ENCODE data around the gene MAML2.

MAML2 gene

DNA sequence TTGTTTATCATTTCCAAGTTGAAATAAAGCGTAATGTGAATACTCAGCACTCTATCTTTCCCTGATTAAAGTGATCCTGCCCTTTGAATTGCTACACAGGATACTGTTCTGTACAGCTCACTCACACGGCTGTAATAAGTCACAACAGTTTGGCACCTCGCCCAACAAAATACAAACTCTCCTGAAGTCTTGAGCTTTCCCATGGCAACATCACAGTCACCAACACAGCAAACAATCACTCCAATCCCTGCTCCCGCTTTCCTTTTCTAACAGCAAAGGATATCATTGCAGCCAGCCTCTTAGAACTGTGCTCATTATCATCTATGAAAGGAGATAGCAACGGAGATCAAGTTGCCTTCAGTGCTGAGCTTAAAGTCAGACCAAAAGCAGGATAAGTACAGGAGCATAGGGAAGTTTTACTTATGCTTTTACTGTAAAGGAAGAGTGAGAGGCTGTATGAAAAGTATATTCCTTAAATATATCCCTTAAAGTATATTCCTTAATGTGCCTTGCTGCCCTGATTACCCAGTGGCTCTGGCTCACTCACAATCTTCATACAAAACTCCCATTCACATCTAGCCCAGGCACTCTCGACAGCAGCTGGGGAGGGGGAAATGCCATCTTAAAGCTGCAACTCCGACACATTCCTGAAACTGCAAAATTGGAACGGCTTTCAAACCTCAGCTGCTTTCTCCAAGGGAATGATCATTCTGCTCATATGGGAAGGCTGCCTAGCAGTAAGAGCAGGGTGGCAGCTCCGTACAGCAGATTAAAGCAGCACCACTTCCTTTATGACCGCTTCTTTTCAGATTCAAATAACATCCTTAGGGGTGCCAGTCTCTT lies 35.8 kb downstream of the MAML2 start:
- no peaks in the 10 kb centered on the region for H3K4me1 ChIP-seq (ENCODE audit: control insufficient read depth in 1 of 2, insufficient read depth in 1 of 2, low read depth in 1 of 2, low read length in 1 of 2)
- no peak overlapping the region for H3K4me3 ChIP-seq (ENCODE audit: low read depth in 1 of 2, low read length in 1 of 2)

DNA sequence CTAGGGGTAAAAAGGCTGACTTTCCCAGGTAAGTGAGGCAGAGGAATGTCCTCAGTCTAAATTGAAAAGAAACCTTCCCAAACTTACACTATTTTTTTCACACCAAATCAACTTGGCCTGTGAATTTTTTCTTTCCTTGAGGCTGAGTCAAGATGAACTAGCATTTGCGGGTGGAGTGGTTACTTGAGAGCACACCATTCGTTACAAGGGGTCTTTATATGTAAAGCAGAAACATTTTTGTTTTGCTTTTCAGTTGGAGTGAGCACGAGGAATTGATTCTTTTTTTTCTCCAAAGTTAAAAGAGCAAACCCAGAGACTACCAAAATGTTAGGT lies 36.4 kb downstream of the MAML2 start:
- Histone ChIP-seq H3K27ac (no peak overlapping the region), H3K36me3 (no peaks in the 10 kb centered on the region), H3K4me3 (ENCODE audit: low read depth in 1 of 2, low read length in 1 of 2) (no peak overlapping the region), H3K4me1 (ENCODE audit: control insufficient read depth in 1 of 2, insufficient read depth in 1 of 2, low read depth in 1 of 2, low read length in 1 of 2) (no peaks in the 10 kb centered on the region), H3K9me3 (no peaks in the 10 kb centered on the region), H3K27me3 (no peaks in the 10 kb centered on the region)
- TF ChIP-seq, protein P1, sequence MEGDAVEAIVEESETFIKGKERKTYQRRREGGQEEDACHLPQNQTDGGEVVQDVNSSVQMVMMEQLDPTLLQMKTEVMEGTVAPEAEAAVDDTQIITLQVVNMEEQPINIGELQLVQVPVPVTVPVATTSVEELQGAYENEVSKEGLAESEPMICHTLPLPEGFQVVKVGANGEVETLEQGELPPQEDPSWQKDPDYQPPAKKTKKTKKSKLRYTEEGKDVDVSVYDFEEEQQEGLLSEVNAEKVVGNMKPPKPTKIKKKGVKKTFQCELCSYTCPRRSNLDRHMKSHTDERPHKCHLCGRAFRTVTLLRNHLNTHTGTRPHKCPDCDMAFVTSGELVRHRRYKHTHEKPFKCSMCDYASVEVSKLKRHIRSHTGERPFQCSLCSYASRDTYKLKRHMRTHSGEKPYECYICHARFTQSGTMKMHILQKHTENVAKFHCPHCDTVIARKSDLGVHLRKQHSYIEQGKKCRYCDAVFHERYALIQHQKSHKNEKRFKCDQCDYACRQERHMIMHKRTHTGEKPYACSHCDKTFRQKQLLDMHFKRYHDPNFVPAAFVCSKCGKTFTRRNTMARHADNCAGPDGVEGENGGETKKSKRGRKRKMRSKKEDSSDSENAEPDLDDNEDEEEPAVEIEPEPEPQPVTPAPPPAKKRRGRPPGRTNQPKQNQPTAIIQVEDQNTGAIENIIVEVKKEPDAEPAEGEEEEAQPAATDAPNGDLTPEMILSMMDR (IDR thresholded peaks at IDR 0.05): no peak

More for the DNA sequence above, 35.8 kb downstream of the MAML2 start:
- Histone ChIP-seq H3K27ac (no peak overlapping the region), H3K27me3 (no peaks in the 10 kb centered on the region), H3K36me3 (no peaks in the 10 kb centered on the region), H3K9me3 (no peaks in the 10 kb centered on the region)
- TF ChIP-seq, protein P1 (IDR thresholded peaks at IDR 0.05): no peak

DNA sequence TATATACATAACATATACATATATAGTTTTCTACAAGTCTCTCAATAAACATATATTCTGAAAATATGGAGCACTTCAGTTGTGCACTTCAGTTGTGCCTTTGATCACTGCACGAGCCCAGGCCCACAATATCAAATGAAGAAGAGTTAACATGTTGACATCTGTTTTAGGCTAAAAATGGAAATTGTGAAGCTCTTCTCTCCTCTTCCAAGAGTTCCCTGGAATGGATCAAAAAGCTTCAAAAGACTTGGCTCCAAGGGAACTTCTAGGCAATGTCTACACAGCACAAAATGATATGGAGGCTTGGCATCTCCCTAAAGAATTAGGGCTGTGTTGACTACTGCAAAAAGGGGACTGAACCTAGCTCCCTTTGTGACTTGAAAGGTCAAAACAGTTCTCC lies 36.9 kb downstream of the MAML2 start:
- Histone ChIP-seq H3K27me3 (no peaks in the 10 kb centered on the region), H3K9me3 (no peaks in the 10 kb centered on the region), H3K36me3 (no peaks in the 10 kb centered on the region), H3K4me3 (ENCODE audit: low read depth in 1 of 2, low read length in 1 of 2) (no peak overlapping the region), H3K4me1 (ENCODE audit: control insufficient read depth in 1 of 2, insufficient read depth in 1 of 2, low read depth in 1 of 2, low read length in 1 of 2) (no peaks in the 10 kb centered on the region), H3K27ac (no peak overlapping the region)
- TF ChIP-seq, protein P1 (IDR thresholded peaks at IDR 0.05): no peak

DNA sequence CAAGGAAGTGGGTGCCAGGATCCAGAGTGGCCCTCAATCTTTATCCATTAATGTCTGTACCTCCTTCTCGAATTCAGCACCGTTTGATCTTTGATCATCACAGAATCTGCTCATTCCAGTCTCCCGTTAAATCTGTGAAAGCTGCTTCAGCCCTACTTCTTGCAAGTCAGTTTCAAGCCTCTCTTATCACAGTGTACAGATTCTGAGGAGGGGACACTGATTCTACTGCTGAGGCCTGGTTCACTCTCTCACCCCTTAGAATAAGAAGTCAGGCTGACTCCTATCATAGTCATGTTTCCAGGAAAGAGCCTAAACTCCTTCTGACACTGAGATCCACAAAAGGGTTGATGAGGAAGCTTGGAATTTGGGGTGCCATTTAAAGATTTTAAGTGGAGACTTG lies 39.0 kb downstream of the MAML2 start:
- TF ChIP-seq, protein P1 (IDR thresholded peaks at IDR 0.05): no peak
- no peak overlapping the region for H3K4me3 ChIP-seq (ENCODE audit: low read depth in 1 of 2, low read length in 1 of 2)
- H3K27ac ChIP-seq: no peak overlapping the region
- no peaks in the 10 kb centered on the region for H3K4me1 ChIP-seq (ENCODE audit: control insufficient read depth in 1 of 2, insufficient read depth in 1 of 2, low read depth in 1 of 2, low read length in 1 of 2)
- no peaks in the 10 kb centered on the region for H3K36me3 ChIP-seq
- H3K27me3 ChIP-seq: no peaks in the 10 kb centered on the region
- no peaks in the 10 kb centered on the region for H3K9me3 ChIP-seq

DNA sequence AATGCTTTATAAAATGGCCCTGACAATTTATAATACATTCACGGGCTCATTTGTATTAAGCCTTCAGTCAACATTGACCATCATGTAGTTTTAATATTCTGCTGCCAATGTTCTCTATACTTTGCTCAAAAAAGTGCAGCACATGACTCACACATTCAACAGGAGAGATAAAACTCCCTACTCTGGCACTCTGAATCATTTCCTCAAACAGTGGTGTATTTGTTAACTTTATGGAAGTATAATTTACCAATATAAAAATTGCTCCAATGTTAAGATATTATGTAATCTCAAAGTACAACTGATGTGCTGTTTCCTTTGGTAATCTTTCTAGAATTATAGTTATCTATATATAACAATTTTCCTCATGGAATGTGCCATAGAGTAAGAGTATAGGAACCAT lies 39.9 kb downstream of the MAML2 start:
- no peaks in the 10 kb centered on the region for H3K27me3 ChIP-seq
- no peak overlapping the region for H3K4me3 ChIP-seq (ENCODE audit: low read depth in 1 of 2, low read length in 1 of 2)
- no peaks in the 10 kb centered on the region for H3K9me3 ChIP-seq
- H3K4me1 ChIP-seq (ENCODE audit: control insufficient read depth in 1 of 2, insufficient read depth in 1 of 2, low read depth in 1 of 2, low read length in 1 of 2): no peaks in the 10 kb centered on the region
- TF ChIP-seq, protein P1 (IDR thresholded peaks at IDR 0.05): no peak
- no peak overlapping the region for H3K27ac ChIP-seq
- no peaks in the 10 kb centered on the region for H3K36me3 ChIP-seq
